GM12878 (cell line): ENCODE data around the gene CNN2. TPM values are rescaled to one million over a fixed set of nuclear protein-coding genes. Genes with fewer than 3 reads are reported as not detected.

ENCODE experiments used
- ATAC-seq: fragments of 200-7000 bp; cut with Tn5 transposase; 3 replicates; pipeline ENCODE4 v1.9.1; 2020; ENCODE audit warnings: mild to moderate bottlenecking, moderate library complexity
- BruUV-seq: library from RNA; stranded (reverse); fragments of 400-500 nt; replicated peaks from 2 replicates; lab custom pipeline; 2021; lab: Mats Ljungman, UMichigan
- CTCF ChIA-PET: fragments of 300-600 bp; sonication (Branson Sonifier 250); formaldehyde crosslinking; extraction: SDS; loops from one replicate; lab custom pipeline; 2021; ENCODE audit warnings: inconsistent platforms; lab: Yijun Ruan, JAX
- POLR2A ChIA-PET: fragments of 350-600 bp; formaldehyde crosslinking; extraction: SDS; loops from one replicate; lab custom pipeline; 2021; ENCODE audit warnings: inconsistent platforms; lab: Charles Lee
- RAD21 ChIA-PET: fragments of 300-600 bp; sonication (Branson Sonifier 250); formaldehyde crosslinking; loops from one replicate; lab custom pipeline; 2023; ENCODE audit warnings: antibody characterized with exemption; ENCODE audit not compliant: unreplicated experiment; lab: Charles Lee
- SMC1A ChIA-PET: fragments of 300-600 bp; sonication (Branson Sonifier 250); formaldehyde crosslinking; loops from one replicate; lab custom pipeline; 2023; ENCODE audit not compliant: unreplicated experiment, uncharacterized antibody; lab: Charles Lee
- DNase-seq: peaks from one replicate; pipeline ENCODE4 v3.0.0-alpha.2; 2011; ENCODE audit warnings: low read depth, low spot score
- FAIRE-seq: peaks from 3 replicates; lab custom pipeline; 2011; peaks lifted over from hg19 to GRCh38; lab: Jason Lieb, UNC
- H2AFZ ChIP-seq: 2 replicates; pipeline ENCODE4 v1.6.0; 2011; ENCODE audit warnings: low read depth, low read length, control low read depth; ENCODE audit not compliant: control insufficient read depth
- H3K27ac ChIP-seq: 2 replicates; pipeline ENCODE4 v1.5.1; 2011; ENCODE audit warnings: control low read depth; ENCODE audit not compliant: control insufficient read depth, insufficient read depth
- H3K27me3 ChIP-seq, 2 experiments: replicated peaks in 1 of 2; 2 replicates each; pipeline versions ENCODE4 v1.6.0 to v1.6.1; 2011; ENCODE audit warnings: low read length in 1 of 2; ENCODE audit not compliant: control insufficient read depth in 2 of 2, insufficient read depth in 2 of 2
- H3K36me3 ChIP-seq, 2 experiments: 2 replicates each; pipeline ENCODE4 v1.5.1; 2011; ENCODE audit warnings: low read length in 1 of 2; ENCODE audit not compliant: control insufficient read depth in 2 of 2, insufficient read depth in 2 of 2
- H3K4me1 ChIP-seq: 2 replicates; pipeline ENCODE4 v1.6.1; 2011; ENCODE audit warnings: mild to moderate bottlenecking, low read length, moderate library complexity, mixed read lengths; ENCODE audit not compliant: control insufficient read depth, insufficient read depth
- H3K4me2 ChIP-seq: 2 replicates; pipeline ENCODE4 v1.6.0; 2011; ENCODE audit warnings: control low read depth; ENCODE audit not compliant: control insufficient read depth, insufficient read depth
- H3K4me3 ChIP-seq: fragments of 200-600 bp; sonication (generic); 2 replicates; pipeline ENCODE4 v1.5.1; 2016
- H3K79me2 ChIP-seq: 2 replicates; pipeline ENCODE4 v1.6.0; 2011; ENCODE audit warnings: low read length; ENCODE audit not compliant: control insufficient read depth, insufficient read depth
- H3K9ac ChIP-seq: 2 replicates; pipeline ENCODE4 v1.8.0; 2011; ENCODE audit warnings: low read length, control low read depth, mixed read lengths; ENCODE audit not compliant: control insufficient read depth, insufficient read depth
- H3K9me3 ChIP-seq: replicated peaks from 3 replicates; pipeline ENCODE4 v1.5.1; 2011; ENCODE audit warnings: mild to moderate bottlenecking, low read length; ENCODE audit not compliant: control insufficient read depth, insufficient read depth
- H4K20me1 ChIP-seq: 2 replicates; pipeline ENCODE4 v1.6.0; 2011; ENCODE audit not compliant: control insufficient read depth, insufficient read depth
- BHLHE40 ChIP-seq, 2 experiments: fragments of 450-650 bp in 1 of 2; IDR thresholded peaks; 2 replicates each; pipeline ENCODE4 v1.6.1; 2011 to 2017; ENCODE audit warnings: low read depth in 2 of 2, borderline replicate concordance in 1 of 2, improper control_type of control experiment in 1 of 2, low read length in 1 of 2, mild to moderate bottlenecking in 1 of 2
- CBFB ChIP-seq: IDR thresholded peaks from 2 replicates; pipeline ENCODE4 v1.6.1; 2016; ENCODE audit warnings: antibody characterized with exemption, low read depth
- CHD4 ChIP-seq: fragments of 200-600 bp; sonication (generic); IDR thresholded peaks from 2 replicates; pipeline ENCODE4 v1.6.1; 2016; ENCODE audit warnings: mild to moderate bottlenecking
- EP300 ChIP-seq, 2 experiments: fragments of 150-350 bp in 1 of 2; IDR thresholded peaks; 2 replicates each; pipeline ENCODE4 v1.6.1; 2011 to 2012; ENCODE audit warnings: low read depth in 2 of 2, low read length in 2 of 2, borderline replicate concordance in 1 of 2, improper control_type of control experiment in 1 of 2, inconsistent platforms in 1 of 2; ENCODE audit not compliant: control insufficient read depth in 1 of 2
- GATAD2B ChIP-seq: fragments of 450-650 bp; conservative IDR thresholded peaks from 2 replicates; pipeline ENCODE4 v1.6.1; 2017; ENCODE audit warnings: low read depth, mild to moderate bottlenecking, moderate library complexity
- MEF2B ChIP-seq: fragments of 450-650 bp; IDR thresholded peaks from 2 replicates; pipeline ENCODE4 v1.6.1; 2018; ENCODE audit warnings: mild to moderate bottlenecking, moderate library complexity; ENCODE audit not compliant: partially characterized antibody, poor library complexity, severe bottlenecking
- NR2C2 ChIP-seq: IDR thresholded peaks from 2 replicates; pipeline ENCODE4 v1.6.1; 2011; ENCODE audit warnings: borderline replicate concordance, low read depth; ENCODE audit not compliant: control insufficient read depth, insufficient read length
- NR2F1 ChIP-seq: fragments of 450-650 bp; conservative IDR thresholded peaks from 2 replicates; pipeline ENCODE4 v1.6.1; 2017; ENCODE audit warnings: mild to moderate bottlenecking
- POLR2AphosphoS2 ChIP-seq: IDR thresholded peaks from 2 replicates; pipeline ENCODE4 v1.6.1; 2011; ENCODE audit warnings: low read depth, mild to moderate bottlenecking, low read length, improper control_type of control experiment, moderate library complexity
- RUNX3 ChIP-seq: IDR thresholded peaks from 2 replicates; pipeline ENCODE4 v1.6.1; 2012; ENCODE audit warnings: low read length, inconsistent platforms
- SIN3A ChIP-seq: IDR thresholded peaks from 2 replicates; pipeline ENCODE4 v1.6.1; 2012; ENCODE audit warnings: low read depth, low read length, improper control_type of control experiment
- SREBF1 ChIP-seq: IDR thresholded peaks from 2 replicates; pipeline ENCODE4 v1.6.1; 2012; ENCODE audit warnings: mild to moderate bottlenecking, low read length
- TBL1XR1 ChIP-seq: IDR thresholded peaks from 2 replicates; pipeline ENCODE4 v1.6.1; 2012; ENCODE audit warnings: low read depth, low read length, improper control_type of control experiment
- ZBED1 ChIP-seq: IDR thresholded peaks from 2 replicates; pipeline ENCODE4 v1.6.1; 2016; ENCODE audit warnings: borderline replicate concordance
- WGBS: methylation state at CpG from one replicate; pipeline ENCODE4 v1.1.6; 2016; ENCODE audit warnings: low lambda C conversion rate; ENCODE audit not compliant: insufficient replicate concordance, insufficient coverage; ENCODE audit errors: missing lambda C conversion rate; 5-methylcytosine and 5-hydroxymethylcytosine counted together
- in situ Hi-C: fragments of 300-500 bp; cut with MboI; formaldehyde crosslinking; loops from 9 replicates; pipeline ENCODE4 v1.14.3; 2018; ENCODE audit warnings: mixed read lengths
- intact Hi-C: fragments of 100-400 bp; cut with micrococcal nuclease; formaldehyde crosslinking; loops from one replicate; pipeline ENCODE4 v1.14.2; 2022; ENCODE audit not compliant: unreplicated experiment
- polyA plus RNA-seq, 11 experiments: library from polyadenylated mRNA; depleted of rRNA in 4 of 11; unstranded in 6 of 11; stranded (reverse) in 5 of 11; fragments of >200 nt; fragmentation: Nextera tagmentation in 4 of 11; fragmentation: Illumina TruSeq in 1 of 11; extraction: Ambion mirVana in 4 of 11; extraction: Trizol in 1 of 11; gene quantifications; 1 replicate in 1 of 11; 2 replicates in 10 of 11; pipeline versions ENCODE4 v1.2.1 to v1.2.3, GENCODE V29; 2011 to 2016; ENCODE audit warnings: inconsistent platforms in 2 of 11, missing spikeins in 2 of 11, low read depth in 1 of 11
- total RNA-seq, 4 experiments: library from RNA; depleted of rRNA in 3 of 4; stranded (reverse); fragments of >200 nt in 3 of 4; fragmentation: Illumina TruSeq in 1 of 4; extraction: Trizol in 1 of 4; gene quantifications; 2 replicates each; pipeline versions ENCODE4 v1.2.1 to v1.2.3, GENCODE V29; 2013 to 2021
- TF ChIP-seq, protein P1 (sequence below): fragments of 450-650 bp; IDR thresholded peaks from 2 replicates; pipeline ENCODE4 v1.6.1; 2017; ENCODE audit warnings: borderline replicate concordance
- TF ChIP-seq, protein P2 (sequence below): fragments of 450-650 bp; IDR thresholded peaks from 2 replicates; pipeline ENCODE4 v1.6.1; 2017; ENCODE audit warnings: mild to moderate bottlenecking, moderate library complexity

The CNN2 gene
- total and polyA plus RNA-seq, 10 of the 15 experiments (the other 5 are each of a cell fraction or from before 2014, with no cell fraction given): 34.7 to 311 (median 172) TPM

DNA sequence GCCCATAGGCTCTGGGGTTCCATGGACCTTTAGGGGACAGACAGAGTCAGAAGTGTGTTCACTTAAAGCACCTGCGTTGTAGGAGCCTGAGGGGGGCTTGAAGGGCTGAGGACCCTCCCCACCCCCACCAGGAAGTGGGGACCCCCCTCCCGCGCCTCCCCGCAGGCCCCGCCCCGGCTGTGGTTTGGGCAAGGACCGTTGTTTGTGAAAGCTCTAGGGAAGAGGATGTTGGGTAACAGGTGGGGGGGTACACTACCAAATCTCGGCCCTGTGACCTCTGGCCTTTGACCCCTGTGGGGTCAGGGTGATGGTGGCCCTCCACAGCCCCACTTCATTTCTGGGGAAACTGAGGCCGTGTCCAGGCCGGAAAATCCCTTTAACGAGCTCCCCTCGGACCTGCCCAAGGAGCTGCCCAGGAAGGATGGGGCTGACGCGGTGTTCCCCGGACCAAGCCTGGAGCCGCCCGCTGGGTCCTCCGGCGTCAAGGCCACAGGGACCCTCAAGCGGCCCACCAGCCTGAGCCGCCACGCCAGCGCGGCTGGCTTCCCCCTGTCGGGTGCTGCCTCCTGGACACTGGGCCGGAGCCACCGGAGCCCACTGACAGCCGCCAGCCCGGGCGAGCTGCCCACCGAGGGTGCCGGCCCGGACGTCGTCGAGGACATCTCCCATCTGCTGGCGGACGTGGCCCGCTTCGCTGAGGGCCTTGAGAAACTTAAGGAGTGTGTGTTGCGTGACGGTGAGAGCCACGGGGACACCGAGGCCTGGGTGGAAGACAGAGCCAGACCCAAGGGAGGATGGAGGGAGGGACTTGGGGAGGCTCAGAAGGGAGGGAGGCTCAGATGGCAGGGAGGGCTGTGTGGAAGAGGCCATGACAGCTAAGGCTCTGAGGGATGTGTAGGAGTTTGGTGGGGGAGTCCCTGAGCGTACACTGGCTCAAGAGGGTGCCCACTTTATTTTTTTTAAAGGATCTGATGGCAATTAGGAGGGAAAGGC, 41.9 kb downstream of the CNN2 start:
- in situ Hi-C loops (no loop called here), intact Hi-C loops (loop anchor here (1.0 to 2.0 kb wide), 2 partner anchors 34 to 47 kb away; partner anchors contain the start of genes GPX4, RNU6-2 and TMEM259)
- Histone ChIP-seq H3K9ac (peak overlapping the region; percentile 90), H3K9me3 (no peaks in the 10 kb centered on the region), H3K4me2 (peak overlapping the region; percentile 85), H3K27ac (peak overlapping the region; percentile 95), H3K79me2 (peaks cover 44% of the 10 kb centered on the region), H2AFZ (no peak overlapping the region), H4K20me1 (no peaks in the 10 kb centered on the region), H3K27me3 (no peaks in the 10 kb centered on the region), H3K4me3 (peak overlapping the region; percentile 98), H3K4me1 (peaks cover 17% of the 10 kb centered on the region), H3K36me3 (peaks cover 7 to 12% of the 10 kb centered on the region in 2 experiments; a peak in 3 of 4 replicates)
- ChIA-PET CTCF (interaction anchor here (1.8 to 2.2 kb wide), 3 partner anchors 11 to 45 kb away, joined by 5 to 14 read pairs (median 9); no protein-coding TSS in a partner anchor), RAD21 (interaction anchor here (1.1 to 2.4 kb wide), 15 partner anchors 8 to 198 kb away, joined by 3 to 19 read pairs (median 5); partner anchors contain the start of genes ATP5F1D, CNN2 and RNU6-2), POLR2A (interaction anchor here (0.5 to 3.0 kb wide), 16 partner anchors 8 to 434 kb away, joined by 3 to 45 read pairs (median 4); partner anchors contain the start of genes ABCA7, CIRBP, CNN2 and GPX4), SMC1A (interaction anchor here (1.0 to 1.7 kb wide), 7 partner anchors 8 to 62 kb away, joined by 3 to 12 read pairs (median 3); partner anchors contain the start of gene GPX4)
- FAIRE-seq (peak; percentile 57), ATAC-seq (peak; percentile 24), DNase-seq (no peak)
- WGBS: under 1% methylated on average over 45 of the region's 45 CpGs
- BruUV-seq: no TSS peak
- TF ChIP-seq TBL1XR1 (peak; percentile 77), POLR2AphosphoS2 (0 out of 2 replicates have a peak, but pooled peaks have one; percentile 18), CHD4 (no peak), BHLHE40 (IDR thresholded peaks at IDR 0.05; ENCODE audit: borderline replicate concordance in 1 of 2, low read depth in 2 of 2, low read length in 1 of 2) (0 out of 4 replicates have a peak, but pooled peaks of 1 of the 2 experiments have one; percentile 20), NR2C2 (peak; percentile 93), SIN3A (peak; percentile 9; the same call in 1 of the 2 replicates), MEF2B (peak; percentile 21), CBFB (peak; percentile 45; the same call in 1 of the 2 replicates), GATAD2B (peak; percentile 67), SREBF1 (0 out of 2 replicates have a peak, but pooled peaks have one; percentile 58), ZBED1 (no peak), RUNX3 (peak; percentile 80), EP300 (IDR thresholded peaks at IDR 0.05; ENCODE audit: borderline replicate concordance in 1 of 2, control insufficient read depth in 1 of 2, low read depth in 2 of 2, low read length in 2 of 2) (no peak), NR2F1 (peak; percentile 100)
- TF ChIP-seq, protein P1, sequence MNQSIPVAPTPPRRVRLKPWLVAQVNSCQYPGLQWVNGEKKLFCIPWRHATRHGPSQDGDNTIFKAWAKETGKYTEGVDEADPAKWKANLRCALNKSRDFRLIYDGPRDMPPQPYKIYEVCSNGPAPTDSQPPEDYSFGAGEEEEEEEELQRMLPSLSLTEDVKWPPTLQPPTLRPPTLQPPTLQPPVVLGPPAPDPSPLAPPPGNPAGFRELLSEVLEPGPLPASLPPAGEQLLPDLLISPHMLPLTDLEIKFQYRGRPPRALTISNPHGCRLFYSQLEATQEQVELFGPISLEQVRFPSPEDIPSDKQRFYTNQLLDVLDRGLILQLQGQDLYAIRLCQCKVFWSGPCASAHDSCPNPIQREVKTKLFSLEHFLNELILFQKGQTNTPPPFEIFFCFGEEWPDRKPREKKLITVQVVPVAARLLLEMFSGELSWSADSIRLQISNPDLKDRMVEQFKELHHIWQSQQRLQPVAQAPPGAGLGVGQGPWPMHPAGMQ: no peak
- TF ChIP-seq, protein P2, sequence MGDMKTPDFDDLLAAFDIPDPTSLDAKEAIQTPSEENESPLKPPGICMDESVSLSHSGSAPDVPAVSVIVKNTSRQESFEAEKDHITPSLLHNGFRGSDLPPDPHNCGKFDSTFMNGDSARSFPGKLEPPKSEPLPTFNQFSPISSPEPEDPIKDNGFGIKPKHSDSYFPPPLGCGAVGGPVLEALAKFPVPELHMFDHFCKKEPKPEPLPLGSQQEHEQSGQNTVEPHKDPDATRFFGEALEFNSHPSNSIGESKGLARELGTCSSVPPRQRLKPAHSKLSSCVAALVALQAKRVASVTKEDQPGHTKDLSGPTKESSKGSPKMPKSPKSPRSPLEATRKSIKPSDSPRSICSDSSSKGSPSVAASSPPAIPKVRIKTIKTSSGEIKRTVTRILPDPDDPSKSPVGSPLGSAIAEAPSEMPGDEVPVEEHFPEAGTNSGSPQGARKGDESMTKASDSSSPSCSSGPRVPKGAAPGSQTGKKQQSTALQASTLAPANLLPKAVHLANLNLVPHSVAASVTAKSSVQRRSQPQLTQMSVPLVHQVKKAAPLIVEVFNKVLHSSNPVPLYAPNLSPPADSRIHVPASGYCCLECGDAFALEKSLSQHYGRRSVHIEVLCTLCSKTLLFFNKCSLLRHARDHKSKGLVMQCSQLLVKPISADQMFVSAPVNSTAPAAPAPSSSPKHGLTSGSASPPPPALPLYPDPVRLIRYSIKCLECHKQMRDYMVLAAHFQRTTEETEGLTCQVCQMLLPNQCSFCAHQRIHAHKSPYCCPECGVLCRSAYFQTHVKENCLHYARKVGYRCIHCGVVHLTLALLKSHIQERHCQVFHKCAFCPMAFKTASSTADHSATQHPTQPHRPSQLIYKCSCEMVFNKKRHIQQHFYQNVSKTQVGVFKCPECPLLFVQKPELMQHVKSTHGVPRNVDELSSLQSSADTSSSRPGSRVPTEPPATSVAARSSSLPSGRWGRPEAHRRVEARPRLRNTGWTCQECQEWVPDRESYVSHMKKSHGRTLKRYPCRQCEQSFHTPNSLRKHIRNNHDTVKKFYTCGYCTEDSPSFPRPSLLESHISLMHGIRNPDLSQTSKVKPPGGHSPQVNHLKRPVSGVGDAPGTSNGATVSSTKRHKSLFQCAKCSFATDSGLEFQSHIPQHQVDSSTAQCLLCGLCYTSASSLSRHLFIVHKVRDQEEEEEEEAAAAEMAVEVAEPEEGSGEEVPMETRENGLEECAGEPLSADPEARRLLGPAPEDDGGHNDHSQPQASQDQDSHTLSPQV: 0 out of 2 replicates have a peak, but pooled peaks have one; percentile 26
